ENCODE results near the gene BEST4. TPM values are rescaled to one million over a fixed set of nuclear protein-coding genes. Genes with fewer than 3 reads are reported as not detected.

The BEST4 gene
- total and polyA plus RNA-seq, 2 of the 8 experiments (the other 6 are each of a cell fraction or from before 2014, with no cell fraction given) = 0.76 to 1.4 TPM

- WGBS, 2 experiments (ENCODE audit: extremely low coverage in 1 of 2, insufficient coverage in 1 of 2, insufficient read length in 1 of 2, insufficient replicate concordance in 2 of 2, low coverage in 1 of 2, low lambda C conversion rate in 2 of 2, missing lambda C conversion rate in 1 of 2) = 52% methylated on average over 23 of the region's 23 CpGs; no CpG with 5 or more reads in 1 of the 2 experiments
- FAIRE-seq = no peak
- no peaks in the 10 kb centered on the region for H3K79me1 ChIP-seq (ENCODE audit: low read depth, low read length)
These were observed 20.3 kb upstream of the BEST4 start, which contains the start of gene BTBD19 for GRCh38 chr1:44808063-44808937. TSS of gene BTBD19 (plus strand) at chr1:44808523. CDS start at chr1:44808821, 298 bp downstream.

More at GRCh38 chr1:44808063-44808937, 20.3 kb upstream of the BEST4 start, which contains the start of gene BTBD19:
- CTCF ChIA-PET (ENCODE audit: partially characterized antibody) = interaction anchor here (0.5 to 5.4 kb wide), 18 partner anchors 9 to 85 kb away, joined by 3 to 37 read pairs (median 8); partner anchors contain the start of genes BEST4, PLK3 and RNU5D-1
- peaks cover 10 to 42% (median 33%) of the 10 kb centered on the region in 4 experiments for H3K4me1 ChIP-seq (replicated peaks in 1 of 4; ENCODE audit: control insufficient read depth in 3 of 4, insufficient read depth in 4 of 4, low read length in 3 of 4)
- peak within 1 kb of the TSS; percentile 96 for H2AK5ac ChIP-seq (ENCODE audit: low read depth, low read length)
- H3K4ac ChIP-seq (replicated peaks; ENCODE audit: insufficient read length, low read depth, low read length) = peak within 1 kb of the TSS; percentile 94
- H3K9ac ChIP-seq (replicated peaks in 1 of 4; ENCODE audit: extremely low read depth in 1 of 4, low read depth in 3 of 4, low read length in 3 of 4) = peak within 1 kb of the TSS in 3 of 4 experiments; percentile 42 to 80 (median 74); a peak in 4 of 7 replicates
- no peaks in the 10 kb centered on the region for H3K79me2 ChIP-seq (ENCODE audit: control insufficient read depth in 1 of 2, insufficient read depth in 2 of 2, low read length in 2 of 2)
- peak within 1 kb of the TSS; percentile 96 for H3K27ac ChIP-seq (ENCODE audit: low read depth, low read length)
- H2BK5ac ChIP-seq (ENCODE audit: low read depth, low read length) = peak within 1 kb of the TSS; percentile 98
- H2BK120ac ChIP-seq (replicated peaks; ENCODE audit: low read depth, low read length) = peak within 1 kb of the TSS; percentile 71
- peak within 1 kb of the TSS; percentile 69 for H4K5ac ChIP-seq (ENCODE audit: insufficient read length, low read depth, low read length)
- peaks cover 3% of the 10 kb centered on the region; the same call in 1 of the 2 replicates for H3K23me2 ChIP-seq (ENCODE audit: low read depth, low read length)
- H3K9me3 ChIP-seq (ENCODE audit: insufficient read depth in 2 of 2, low read depth in 1 of 2, low read length in 1 of 2) = no peaks in the 10 kb centered on the region
- H3K4me2 ChIP-seq (ENCODE audit: insufficient read depth in 1 of 2, low read depth in 2 of 2, low read length in 2 of 2) = peak within 1 kb of the TSS; percentile 56 to 58
- POLR2A ChIA-PET (ENCODE audit: partially characterized antibody) = interaction anchor here (0.6 to 19.2 kb wide), 21 partner anchors 8 to 713 kb away, joined by 3 to 547 read pairs (median 7); partner anchors contain the start of genes BEST4, PLK3, PTCH2 and RPS8
- H4K8ac ChIP-seq (ENCODE audit: extremely low read depth, insufficient read depth, low read length) = peak within 1 kb of the TSS; percentile 84; the same call in 1 of the 2 replicates
- H2AFZ ChIP-seq (ENCODE audit: low read length) = no peak within 1 kb of the TSS
- no peak within 1 kb of the TSS for H3K56ac ChIP-seq (replicated peaks; ENCODE audit: insufficient read length, low read depth, low read length)
- H3K4me3 ChIP-seq (ENCODE audit: extremely low read depth in 1 of 4, insufficient read depth in 2 of 4, low read depth in 3 of 4, low read length in 4 of 4) = peak within 1 kb of the TSS in 2 of 4 experiments; percentile 5 to 37; a peak in 3 of 8 replicates
- H2BK15ac ChIP-seq (ENCODE audit: low read length) = peak within 1 kb of the TSS; percentile 92
- no peak within 1 kb of the TSS for H3K23ac ChIP-seq (ENCODE audit: insufficient read length)
- no peaks in the 10 kb centered on the region for H4K20me1 ChIP-seq (replicated peaks in 1 of 2; ENCODE audit: control insufficient read depth in 1 of 2, insufficient read depth in 2 of 2, low read length in 2 of 2)
- peak within 1 kb of the TSS; percentile 100 for H2BK12ac ChIP-seq (ENCODE audit: low read depth, low read length)
- H3K36me3 ChIP-seq (ENCODE audit: control insufficient read depth in 2 of 4, insufficient read depth in 4 of 4, low read length in 3 of 4) = peaks cover 0 to 12% (median 3%) of the 10 kb centered on the region in 4 experiments; a peak in 4 of 8 replicates
- DNase-seq (ENCODE audit: low read depth in 1 of 2, low spot score in 2 of 2) = peak in 1 of 2 experiments; percentile 84
- peaks cover 0 to 8% (median 1%) of the 10 kb centered on the region in 4 experiments; a peak in 4 of 7 replicates for H3K27me3 ChIP-seq (replicated peaks in 1 of 4; ENCODE audit: control insufficient read depth in 3 of 4, extremely low read depth in 1 of 4, insufficient read depth in 3 of 4, low read length in 3 of 4)
- H3K18ac ChIP-seq (ENCODE audit: extremely low read depth, low read length) = peak within 1 kb of the TSS; percentile 88
- H4K91ac ChIP-seq (replicated peaks; ENCODE audit: insufficient read length, low read length) = peak within 1 kb of the TSS; percentile 94
- no peak within 1 kb of the TSS for H3K14ac ChIP-seq (ENCODE audit: insufficient read length)
- peak within 1 kb of the TSS; percentile 99 for H2BK20ac ChIP-seq (ENCODE audit: low read length)
